HG02623 (cell line): ENCODE results near the gene PIR.

Experiments used
- ATAC-seq: cut with Tn5 transposase; IDR thresholded peaks from one replicate; pipeline ENCODE4 v1.9.1; 2021; ENCODE audit warnings: moderate library complexity; ENCODE audit not compliant: unreplicated experiment

PIR gene

DNA sequence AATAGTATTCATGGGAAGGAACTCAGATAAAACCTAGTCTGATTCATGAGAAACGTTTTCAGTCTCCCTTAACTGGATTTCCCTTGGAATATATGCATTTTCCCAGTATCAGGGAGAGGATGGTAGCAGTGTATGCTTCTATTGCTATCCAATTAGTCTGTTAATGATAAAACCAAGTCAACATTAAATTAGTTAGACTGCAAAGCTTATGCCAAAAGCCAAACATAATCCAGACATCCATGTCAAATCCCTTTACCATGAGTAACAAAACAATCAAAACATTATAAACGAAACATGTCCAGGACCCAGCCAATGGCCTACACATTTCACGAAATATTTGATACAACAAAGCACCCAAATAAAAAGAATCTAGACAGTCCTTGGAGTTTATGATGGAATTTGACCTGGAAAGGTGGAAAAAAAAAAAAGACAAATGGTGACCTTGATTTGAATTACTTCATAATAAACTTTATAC lies 74.4 kb downstream of the PIR start:
- ATAC-seq: no peak

- no peak for ATAC-seq
Measured at GRCh38 chrX:15418041-15418706, 75.0 kb downstream of the PIR start.

GRCh38 chrX:15416133-15416993 lies 76.8 kb downstream of the PIR start:
- no peak for ATAC-seq

GRCh38 chrX:15413101-15413500 lies 80.0 kb downstream of the PIR start:
- ATAC-seq: no peak

DNA sequence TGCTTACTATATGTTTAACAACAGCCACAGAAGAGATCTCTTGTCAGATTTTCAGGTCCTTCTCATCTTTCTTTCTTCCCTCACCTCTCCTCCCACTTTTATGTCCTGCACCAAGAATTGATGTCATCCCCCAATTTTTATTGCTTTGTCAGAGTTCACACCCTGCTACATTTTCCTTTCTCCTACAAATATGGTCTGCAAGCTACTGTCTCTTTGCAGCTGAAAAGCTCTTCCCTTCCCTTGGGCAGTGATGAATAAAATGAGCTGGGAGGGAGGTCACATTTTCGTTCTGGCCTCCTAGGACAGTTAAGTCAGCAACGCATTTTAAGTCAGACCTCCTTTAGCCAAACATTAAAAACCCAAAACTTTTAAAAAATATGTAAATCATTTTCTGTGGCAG lies 82.2 kb downstream of the PIR start:
- no peak for ATAC-seq

DNA sequence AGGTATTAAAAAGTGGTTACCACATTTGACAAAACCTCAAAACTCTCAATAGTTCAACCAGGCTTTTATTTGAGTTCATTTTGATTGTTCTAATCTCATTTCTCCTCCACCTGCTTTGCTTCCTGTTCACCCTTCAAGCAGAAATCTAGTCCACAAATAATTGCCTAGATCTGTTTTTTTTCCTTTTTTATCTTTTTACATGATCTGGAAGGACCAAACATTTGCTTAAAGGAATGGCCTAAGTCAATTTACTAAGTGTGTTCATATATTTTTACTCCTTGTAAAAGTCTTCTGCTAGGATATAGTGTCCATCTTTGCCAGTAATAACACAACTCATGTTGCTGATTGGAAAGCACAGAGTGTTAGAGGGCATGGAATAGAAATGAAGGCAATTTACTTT lies 82.7 kb downstream of the PIR start:
- no peak for ATAC-seq

GRCh38 chrX:15405846-15406245 lies 87.3 kb downstream of the PIR start:
- ATAC-seq: no peak

GRCh38 chrX:15404401-15405096 lies 88.6 kb downstream of the PIR start:
- ATAC-seq: no peak

GRCh38 chrX:15401378-15401777 lies 91.8 kb downstream of the PIR start:
- ATAC-seq: no peak

DNA sequence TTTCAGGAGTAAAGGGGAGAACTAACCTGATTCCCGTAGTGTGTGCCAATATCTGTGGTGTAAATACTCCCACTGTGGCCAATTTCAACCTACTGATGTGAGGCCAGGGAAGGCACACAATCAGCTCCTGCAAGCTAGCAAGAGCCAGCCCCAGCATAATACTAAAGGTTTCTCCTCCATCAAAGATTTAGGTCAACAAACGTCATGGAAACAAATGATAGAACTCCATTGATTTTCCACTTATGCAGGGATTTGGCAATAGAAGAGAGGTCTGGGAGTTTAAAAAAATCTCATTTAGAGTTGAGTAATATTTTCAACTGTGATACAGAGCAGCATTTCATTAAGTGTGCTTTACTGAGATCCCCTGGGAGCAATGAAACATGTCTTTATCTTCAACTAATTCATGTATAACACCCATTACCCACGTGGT lies 93.2 kb downstream of the PIR start:
- no peak for ATAC-seq

- no peak for ATAC-seq
Measured at GRCh38 chrX:15398874-15399273, 94.3 kb downstream of the PIR start.

DNA sequence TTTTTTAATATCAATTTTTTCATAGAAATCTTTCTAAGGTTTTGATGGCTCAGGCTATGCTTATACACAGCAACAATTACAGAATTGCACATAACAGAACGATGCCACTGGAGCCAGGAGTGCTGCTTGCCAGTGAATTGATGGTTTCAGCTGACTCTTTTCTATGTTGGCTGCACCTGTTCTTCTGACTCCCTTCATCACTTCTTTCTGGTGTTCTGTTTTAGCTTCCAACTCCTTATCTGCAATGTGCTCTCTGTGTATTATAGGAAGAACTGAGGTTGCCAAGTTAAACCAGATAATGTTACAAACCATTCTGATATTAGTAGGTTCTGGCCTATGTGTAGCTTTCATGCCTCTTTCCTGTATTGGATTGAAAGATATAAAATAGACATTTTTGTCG lies 97.3 kb downstream of the PIR start:
- no peak for ATAC-seq

- no peak for ATAC-seq
Measured at GRCh38 chrX:15391850-15392249, 101.3 kb downstream of the PIR start.

GRCh38 chrX:15384304-15384703 lies 108.8 kb downstream of the PIR start, which contains the start of gene VEGFD:
Gene VEGFD (minus strand): TSS chrX:15384413. CDS start chrX:15383946, 467 bp downstream.
- no peak for ATAC-seq

DNA sequence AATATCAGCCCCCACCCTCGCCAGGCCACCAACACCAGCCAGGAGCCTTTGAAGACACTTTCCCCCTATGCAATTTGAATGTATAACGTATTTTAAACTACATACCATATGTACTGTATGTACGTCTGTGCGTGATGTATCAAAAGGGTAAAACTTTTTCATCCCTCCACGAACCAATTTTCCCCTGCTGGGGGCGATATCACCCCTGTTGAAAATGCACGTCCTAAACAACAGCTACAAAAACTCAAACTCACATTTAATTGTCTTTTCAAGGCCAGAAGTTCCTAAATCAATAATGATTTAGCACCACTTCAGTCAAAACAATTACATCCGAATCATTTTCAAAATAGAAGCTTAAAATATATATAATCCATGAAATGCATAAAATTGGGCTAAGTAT lies 110.3 kb downstream of the PIR start:
- ATAC-seq: no peak

DNA sequence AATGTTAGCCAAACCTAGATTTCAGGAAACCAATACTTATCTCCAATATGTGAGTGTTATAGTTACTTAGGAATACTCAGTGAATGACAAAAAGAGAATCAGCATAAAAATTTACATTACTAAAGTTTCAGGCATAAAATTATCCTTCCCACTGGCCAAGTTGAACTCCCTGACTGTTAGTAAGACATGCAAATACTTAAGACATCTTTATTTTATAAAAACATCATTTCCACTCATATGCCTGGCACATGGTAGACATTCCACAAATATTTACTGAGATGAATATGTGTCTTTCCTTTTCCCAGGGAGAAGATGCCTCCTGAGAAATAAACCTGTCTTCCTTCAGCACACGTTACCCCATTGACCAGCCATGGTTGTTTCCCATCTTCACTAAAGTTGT lies 116.2 kb downstream of the PIR start:
- no peak for ATAC-seq

DNA sequence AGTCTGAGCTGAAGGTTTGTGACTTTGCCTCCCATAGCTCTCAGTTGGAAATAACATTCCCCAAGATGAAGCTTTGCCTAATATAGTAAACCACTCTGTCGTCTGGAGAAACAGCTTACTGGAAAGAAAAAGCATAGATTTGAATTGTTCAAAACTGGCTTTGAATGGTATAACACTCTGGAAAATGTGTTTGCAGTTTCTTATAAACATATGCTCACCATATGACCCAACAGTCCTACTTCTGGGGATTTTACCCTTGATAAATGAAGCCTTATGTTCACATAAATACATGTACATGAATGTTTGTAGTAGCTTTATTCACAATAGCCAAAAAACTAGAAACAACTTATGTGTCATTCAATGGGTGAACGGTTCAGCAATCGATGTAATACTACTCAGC lies 119.2 kb downstream of the PIR start:
- no peak for ATAC-seq

DNA sequence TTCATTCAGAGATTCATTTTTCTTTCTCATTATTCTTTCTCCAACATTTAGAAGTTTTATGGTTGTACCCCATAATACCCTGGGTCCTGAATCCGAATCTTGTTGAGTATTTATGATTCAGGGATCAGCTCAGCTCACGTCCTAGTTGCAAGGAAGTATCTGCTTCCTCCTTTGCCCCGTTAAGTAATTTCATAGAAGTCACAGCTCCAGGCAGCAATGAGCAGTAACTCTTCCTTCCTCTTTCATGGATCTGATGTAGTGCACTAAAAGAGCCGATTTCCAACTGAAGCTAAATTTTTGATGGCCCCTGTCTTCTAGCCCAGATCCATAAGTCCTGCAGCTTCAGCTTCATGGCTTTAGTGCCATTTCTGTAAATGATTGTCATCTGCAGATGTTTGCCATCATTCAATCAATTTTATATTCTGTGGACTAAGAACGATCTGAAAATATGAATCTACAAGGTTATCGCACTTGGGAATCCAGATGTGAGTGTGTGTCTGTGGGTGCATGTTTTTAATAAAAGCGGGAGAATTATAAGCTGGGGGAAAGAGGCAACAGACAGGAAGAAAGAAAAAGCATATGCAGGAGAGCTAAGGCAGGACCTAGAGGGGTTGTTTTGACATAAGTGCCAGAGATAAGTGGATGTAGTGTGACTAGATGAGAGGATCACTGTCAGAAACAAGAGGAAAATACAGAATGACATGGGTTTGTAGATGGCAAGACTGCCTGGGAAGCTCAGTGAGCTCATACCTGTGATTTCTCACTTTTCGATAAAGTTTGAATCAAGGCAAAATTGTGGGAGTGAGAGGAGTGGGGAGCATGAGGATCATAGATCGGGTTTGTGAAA lies 126.4 kb downstream of the PIR start:
- no peak for ATAC-seq

DNA sequence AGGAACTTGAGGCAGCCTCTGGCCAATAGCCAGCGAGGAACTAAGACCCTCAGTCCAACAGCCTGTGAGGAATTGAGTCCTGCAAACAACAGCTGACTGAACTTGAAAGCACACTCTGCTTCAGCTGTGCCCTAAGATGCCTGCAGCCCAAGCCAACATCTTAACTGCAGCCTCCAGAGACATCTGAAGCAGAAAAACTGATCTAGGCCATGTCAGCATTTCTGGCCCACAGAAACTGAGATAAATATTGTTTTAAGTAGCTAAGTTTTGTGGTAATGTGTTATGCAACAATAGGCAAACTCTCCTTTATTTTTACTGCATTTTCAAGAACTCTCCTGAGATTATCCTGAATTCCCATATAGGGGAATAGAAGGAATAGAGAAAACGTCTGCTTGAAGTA lies 133.4 kb downstream of the PIR start:
- no peak for ATAC-seq

GRCh38 chrX:15358533-15358932 lies 134.6 kb downstream of the PIR start:
- ATAC-seq: no peak

- ATAC-seq: no peak
Measured at GRCh38 chrX:15356444-15356843, 136.7 kb downstream of the PIR start.
